ENCODE results near the gene N4BP2L1.
"Not testable (repeated sequence)": the region's sequence is repeated elsewhere in the genome, so short reads cannot be mapped to it uniquely, and the experiment has no call there.

N4BP2L1 gene

GRCh38 chr13:32391101-32391619, 36.8 kb downstream of the N4BP2L1 start:
- no peak for DNase-seq (ENCODE audit: low read depth in 2 of 2, low spot score in 1 of 2)

DNA sequence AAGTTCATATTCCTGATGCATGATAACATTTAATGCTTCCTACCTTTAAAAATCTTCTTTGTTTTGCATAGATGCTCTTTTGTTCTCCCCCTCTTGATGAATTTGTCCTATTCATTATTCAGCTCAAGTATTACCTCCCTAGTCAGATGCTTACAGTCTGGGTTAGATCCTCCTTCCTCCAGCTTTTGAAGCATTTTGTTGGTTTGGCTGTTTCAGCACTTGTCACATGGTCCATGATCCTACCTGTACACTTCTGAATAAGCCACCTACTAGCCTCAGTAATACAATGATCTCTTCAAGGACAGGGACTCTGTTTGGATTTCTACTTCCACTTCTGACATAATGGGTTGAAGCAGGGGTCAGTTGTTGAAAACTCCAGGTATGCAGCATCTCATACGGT, 37.4 kb downstream of the N4BP2L1 start:
- no peak for DNase-seq (ENCODE audit: low read depth in 2 of 2, low spot score in 1 of 2)

GRCh38 chr13:32390048-32390447, 37.9 kb downstream of the N4BP2L1 start:
- DNase-seq (ENCODE audit: low read depth in 2 of 2, low spot score in 1 of 2) = no peak

DNA sequence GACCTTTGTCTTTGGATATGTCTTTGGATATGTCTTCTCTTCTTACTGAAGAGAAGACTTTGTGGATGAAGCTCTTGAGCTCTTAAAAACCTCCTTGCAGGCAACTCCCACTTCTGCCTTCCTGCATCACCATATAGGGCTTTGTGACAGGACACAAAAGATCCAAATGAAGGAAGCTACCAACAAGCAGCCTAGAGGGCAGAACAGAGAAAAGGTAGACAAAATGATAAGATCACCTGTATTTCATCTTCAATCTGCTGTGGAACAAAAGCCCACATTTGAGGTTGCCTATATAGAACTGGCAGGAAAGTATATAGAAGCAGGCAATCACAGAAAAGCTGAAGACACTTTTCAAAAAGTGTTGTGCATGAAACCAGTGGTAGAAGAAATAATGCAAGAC, 42.5 kb downstream of the N4BP2L1 start:
- no peak for DNase-seq (ENCODE audit: low read depth in 2 of 2, low spot score in 1 of 2)

GRCh38 chr13:32384702-32385101, 43.2 kb downstream of the N4BP2L1 start:
- no peak for DNase-seq (ENCODE audit: low read depth in 2 of 2, low spot score in 1 of 2)

DNA sequence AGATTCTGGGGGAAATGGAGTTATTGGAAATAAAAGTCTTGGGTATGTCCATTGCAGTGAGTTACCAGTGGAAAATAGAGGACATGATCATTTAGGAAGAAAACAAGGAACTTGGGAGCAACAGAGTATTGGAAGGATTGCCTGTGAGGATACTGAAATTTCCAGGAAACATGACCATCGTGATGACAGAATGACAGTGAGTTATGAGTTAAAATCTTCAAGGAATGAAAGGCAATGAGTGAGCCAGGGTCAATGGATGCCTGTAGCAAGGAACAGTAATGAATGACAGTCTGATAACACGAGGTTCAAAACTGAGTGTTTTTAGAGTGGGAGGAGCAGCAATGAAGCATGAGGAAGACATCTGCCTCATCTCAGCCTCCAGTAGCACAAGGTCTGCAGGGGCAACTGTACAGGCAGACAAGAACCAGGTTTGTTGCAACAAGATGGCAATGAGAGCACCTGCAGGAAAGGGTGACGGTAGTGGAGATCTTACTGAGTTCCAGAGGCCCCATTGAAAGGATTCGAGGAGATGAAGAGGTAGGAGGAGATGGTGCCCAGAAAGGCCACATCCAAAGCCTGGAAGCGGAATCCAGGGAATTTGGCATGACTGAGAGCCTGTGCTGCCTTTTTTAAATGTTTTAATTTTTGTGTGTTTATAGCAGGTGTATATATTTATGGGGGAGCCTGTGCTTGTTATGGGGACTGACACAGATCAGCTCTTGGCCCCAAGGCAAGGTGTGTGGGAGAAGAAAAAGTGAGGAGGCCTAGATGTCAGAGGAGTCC, 43.9 kb downstream of the N4BP2L1 start:
- DNase-seq (ENCODE audit: low read depth in 2 of 2, low spot score in 1 of 2) = no peak

- no peak for DNase-seq (ENCODE audit: low read depth in 2 of 2, low spot score in 1 of 2)
These were observed 46.4 kb downstream of the N4BP2L1 start for GRCh38 chr13:32381539-32381938.

- DNase-seq (ENCODE audit: low read depth in 2 of 2, low spot score in 1 of 2) = no peak
These were observed 49.9 kb downstream of the N4BP2L1 start for GRCh38 chr13:32378012-32378411.

DNA sequence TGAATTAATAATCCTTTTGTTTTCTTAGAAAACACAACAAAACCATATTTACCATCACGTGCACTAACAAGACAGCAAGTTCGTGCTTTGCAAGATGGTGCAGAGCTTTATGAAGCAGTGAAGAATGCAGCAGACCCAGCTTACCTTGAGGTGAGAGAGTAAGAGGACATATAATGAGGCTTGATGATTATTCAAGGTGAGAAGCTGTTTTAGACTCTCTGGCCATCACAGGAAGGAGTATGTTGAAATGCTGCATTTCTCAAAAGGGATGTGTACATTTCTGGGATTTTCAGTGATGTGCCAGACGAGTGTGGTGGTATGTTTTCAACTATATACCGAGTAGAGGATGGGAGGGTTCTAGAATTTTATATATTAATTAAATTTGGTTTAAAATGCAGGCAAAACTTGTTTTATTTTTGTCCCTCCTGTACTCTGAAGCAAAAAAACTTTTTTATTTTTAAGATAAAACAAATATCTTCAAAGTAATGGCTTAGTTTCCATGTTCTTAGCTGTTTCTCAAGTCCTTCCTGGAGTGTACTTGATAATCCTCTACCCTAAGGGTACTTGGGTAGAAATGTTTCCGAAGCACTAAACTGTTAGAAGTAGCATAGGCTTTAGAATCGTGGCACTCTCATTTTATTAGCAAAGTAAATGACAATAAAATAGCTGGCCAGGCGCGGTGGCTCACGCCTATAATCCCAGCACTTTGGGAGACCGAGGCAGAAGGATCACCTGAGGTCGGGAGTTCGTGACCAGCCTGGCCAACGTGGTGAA, 51.1 kb downstream of the N4BP2L1 start:
- no peak for DNase-seq (ENCODE audit: low read depth in 2 of 2, low spot score in 1 of 2)

DNA sequence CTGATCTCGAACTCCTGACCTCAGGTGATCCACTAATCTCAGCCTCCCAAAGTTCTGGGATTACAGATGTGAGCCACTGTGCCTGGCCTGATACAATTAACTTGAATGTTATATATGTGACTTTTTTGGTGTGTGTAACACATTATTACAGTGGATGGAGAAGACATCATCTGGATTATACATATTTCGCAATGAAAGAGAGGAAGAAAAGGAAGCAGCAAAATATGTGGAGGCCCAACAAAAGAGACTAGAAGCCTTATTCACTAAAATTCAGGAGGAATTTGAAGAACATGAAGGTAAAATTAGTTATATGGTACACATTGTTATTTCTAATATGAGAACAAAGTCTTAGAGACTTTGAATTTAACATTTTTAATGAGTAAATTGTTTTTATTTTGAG, 57.1 kb downstream of the N4BP2L1 start:
- DNase-seq (ENCODE audit: low read depth in 2 of 2, low spot score in 1 of 2) = no peak

DNA sequence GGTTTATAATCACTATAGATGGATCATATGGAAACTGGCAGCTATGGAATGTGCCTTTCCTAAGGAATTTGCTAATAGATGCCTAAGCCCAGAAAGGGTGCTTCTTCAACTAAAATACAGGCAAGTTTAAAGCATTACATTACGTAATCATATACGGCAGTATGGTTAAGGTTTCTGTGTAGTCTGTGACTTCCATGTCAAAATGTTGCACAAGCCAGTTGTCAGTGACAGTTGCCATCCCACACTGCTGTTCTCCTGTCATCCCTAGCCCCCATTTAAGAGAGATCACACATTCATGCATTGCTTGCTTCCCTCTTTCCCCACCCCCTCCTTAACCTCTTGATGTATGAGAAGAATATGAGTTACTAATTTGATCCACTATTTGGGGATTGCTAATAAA, 65.4 kb downstream of the N4BP2L1 start:
- no peak for DNase-seq (ENCODE audit: low read depth in 2 of 2, low spot score in 1 of 2)

GRCh38 chr13:32355935-32356334, 72.0 kb downstream of the N4BP2L1 start:
- DNase-seq (ENCODE audit: low read depth in 2 of 2, low spot score in 1 of 2) = not testable (repeated sequence)

- DNase-seq (ENCODE audit: low read depth in 2 of 2, low spot score in 1 of 2) = no peak
These were observed 73.9 kb downstream of the N4BP2L1 start for GRCh38 chr13:32354040-32354439.

DNA sequence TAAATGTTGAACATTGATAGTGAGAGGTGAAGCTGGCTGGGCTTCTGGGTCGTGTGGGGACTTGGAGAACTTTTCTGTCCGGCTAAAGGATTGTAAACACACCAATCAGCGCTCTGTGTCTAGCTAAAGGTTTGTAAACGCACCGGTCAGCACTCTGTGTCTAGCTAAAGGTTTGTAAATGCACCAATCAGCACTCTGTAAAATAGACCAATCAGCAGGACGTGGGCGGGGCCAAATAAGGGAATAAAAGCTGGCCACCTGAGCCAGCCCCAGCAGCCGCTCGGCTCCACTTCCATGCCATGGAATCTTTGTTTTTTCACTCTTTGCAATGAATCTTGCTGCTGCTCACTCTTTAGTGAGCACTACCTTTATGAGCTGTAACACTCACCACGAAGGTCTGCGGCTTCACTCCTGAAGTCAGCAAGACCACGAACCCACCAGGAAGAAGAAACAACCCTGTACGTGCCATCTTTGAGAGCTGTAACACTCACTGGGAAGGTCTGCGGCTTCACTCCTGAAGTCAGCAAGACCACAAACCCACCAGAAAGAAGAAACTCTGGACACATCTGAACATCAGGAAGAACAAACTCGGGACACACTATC, 77.0 kb downstream of the N4BP2L1 start:
- not testable (repeated sequence) for DNase-seq (ENCODE audit: low read depth in 2 of 2, low spot score in 1 of 2)

Data from stimulated activated CD8-positive, alpha-beta memory T cell treated with anti-CD3 and anti-CD28 coated beads, Interleukin-4, amount 100 ng/mL, for 4 hours (primary cell).